ENCODE data around the gene CAPN11. TPM values are rescaled to one million over a fixed set of nuclear protein-coding genes. Genes with fewer than 3 reads are reported as not detected.

The CAPN11 gene
- total RNA-seq, 4 donors from 2014 or later: 0.22 to 1.7 TPM; not detected in 2

DNA sequence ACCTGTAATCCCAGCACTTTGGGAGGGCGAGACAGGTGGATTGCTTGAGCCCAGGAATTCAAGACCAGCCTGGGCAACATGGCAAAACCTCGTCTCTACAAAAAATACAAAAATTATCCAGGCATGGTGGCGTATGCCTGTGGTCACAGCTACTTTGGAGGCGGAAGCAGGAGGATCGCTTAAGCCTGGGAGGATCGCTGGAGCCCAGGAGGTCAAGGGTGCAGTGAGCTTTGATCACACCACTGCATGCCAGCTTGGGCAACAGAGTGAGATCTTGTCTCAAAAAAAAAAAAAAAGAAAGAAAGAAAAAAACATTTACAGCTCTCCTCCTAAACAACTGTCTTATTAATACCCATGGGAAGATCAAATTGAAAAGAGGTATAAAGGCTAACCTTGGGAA, 49.3 kb downstream of the CAPN11 start:
- peaks cover 0 to under 1% of the 10 kb centered on the region in 2 donors for H3K4me1 ChIP-seq
- no peaks in the 10 kb centered on the region for H3K36me3 ChIP-seq
- intact Hi-C loops (cut with DNase I): no loop called here
- DNase-seq: no peak
- no peak overlapping the region for H3K4me3 ChIP-seq (replicated peaks in 1 of 3)
- no peaks in the 10 kb centered on the region for H3K27me3 ChIP-seq
- no peaks in the 10 kb centered on the region for H3K9me3 ChIP-seq
- TF ChIP-seq, protein P1, sequence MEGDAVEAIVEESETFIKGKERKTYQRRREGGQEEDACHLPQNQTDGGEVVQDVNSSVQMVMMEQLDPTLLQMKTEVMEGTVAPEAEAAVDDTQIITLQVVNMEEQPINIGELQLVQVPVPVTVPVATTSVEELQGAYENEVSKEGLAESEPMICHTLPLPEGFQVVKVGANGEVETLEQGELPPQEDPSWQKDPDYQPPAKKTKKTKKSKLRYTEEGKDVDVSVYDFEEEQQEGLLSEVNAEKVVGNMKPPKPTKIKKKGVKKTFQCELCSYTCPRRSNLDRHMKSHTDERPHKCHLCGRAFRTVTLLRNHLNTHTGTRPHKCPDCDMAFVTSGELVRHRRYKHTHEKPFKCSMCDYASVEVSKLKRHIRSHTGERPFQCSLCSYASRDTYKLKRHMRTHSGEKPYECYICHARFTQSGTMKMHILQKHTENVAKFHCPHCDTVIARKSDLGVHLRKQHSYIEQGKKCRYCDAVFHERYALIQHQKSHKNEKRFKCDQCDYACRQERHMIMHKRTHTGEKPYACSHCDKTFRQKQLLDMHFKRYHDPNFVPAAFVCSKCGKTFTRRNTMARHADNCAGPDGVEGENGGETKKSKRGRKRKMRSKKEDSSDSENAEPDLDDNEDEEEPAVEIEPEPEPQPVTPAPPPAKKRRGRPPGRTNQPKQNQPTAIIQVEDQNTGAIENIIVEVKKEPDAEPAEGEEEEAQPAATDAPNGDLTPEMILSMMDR (IDR thresholded peaks at IDR 0.05): no peak
- TF ChIP-seq POLR2A (IDR thresholded peaks at IDR 0.05): no peak
- WGBS, 2 donors: 83 to 89% methylated on average over 6 of the region's 6 CpGs
- no peak overlapping the region for H3K27ac ChIP-seq

DNA sequence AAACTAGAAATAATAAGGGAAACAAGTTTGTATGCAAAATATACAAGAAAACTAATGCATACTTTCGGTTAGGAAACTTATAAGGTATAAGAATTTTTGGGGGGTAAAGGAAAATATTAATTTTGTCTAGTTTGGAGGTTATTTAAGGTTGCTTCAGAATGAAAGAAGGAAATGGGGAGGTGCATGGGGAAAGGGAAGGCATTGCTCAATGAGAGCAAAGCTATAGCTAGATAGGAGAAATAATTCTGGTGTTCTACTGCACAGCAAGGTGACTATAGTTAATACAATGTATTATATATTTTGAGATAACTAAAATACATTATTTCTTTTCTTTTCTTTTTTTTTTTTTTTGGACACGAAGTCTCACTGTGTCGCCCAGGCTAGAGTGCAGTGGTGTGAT, 52.7 kb downstream of the CAPN11 start:
- no peaks in the 10 kb centered on the region for H3K27me3 ChIP-seq
- 81 to 93% methylated on average over 3 of the region's 3 CpGs for WGBS, 2 donors
- intact Hi-C loops (cut with DNase I): no loop called here

DNA sequence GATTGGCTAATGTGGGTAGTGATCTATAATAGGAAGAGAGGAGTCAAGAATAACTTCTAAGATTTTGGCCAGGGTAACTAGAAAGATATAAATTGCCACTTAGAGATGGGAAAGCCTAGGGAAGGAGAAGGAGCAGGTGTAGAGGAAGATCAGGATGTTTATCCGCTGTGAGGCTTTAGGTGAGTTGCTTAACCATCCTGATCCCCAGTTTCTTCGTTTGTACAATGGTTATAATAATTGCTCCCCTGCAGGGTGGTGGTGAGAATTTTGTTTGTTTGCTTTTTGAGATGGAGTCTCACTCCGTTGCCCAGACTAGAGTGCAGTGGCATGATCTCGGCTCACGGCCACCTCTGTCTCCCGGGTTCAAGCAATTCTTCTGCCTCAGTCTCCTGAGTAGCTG, 55.7 kb downstream of the CAPN11 start:
- no peak overlapping the region for H3K27ac ChIP-seq
- DNase-seq: no peak
- H3K4me3 ChIP-seq (replicated peaks in 1 of 3): no peak overlapping the region
- TF ChIP-seq, protein P1 (IDR thresholded peaks at IDR 0.05): no peak
- TF ChIP-seq POLR2A (IDR thresholded peaks at IDR 0.05): no peak
- intact Hi-C loops (cut with DNase I): no loop called here
- no peaks in the 10 kb centered on the region for H3K27me3 ChIP-seq
- H3K9me3 ChIP-seq: no peaks in the 10 kb centered on the region
- H3K36me3 ChIP-seq: no peaks in the 10 kb centered on the region
- WGBS, 2 donors: 84 to 88% methylated on average over 6 of the region's 6 CpGs
- peaks cover 0 to 23% of the 10 kb centered on the region in 2 donors for H3K4me1 ChIP-seq

More for the DNA sequence above, 52.7 kb downstream of the CAPN11 start:
- Histone ChIP-seq H3K36me3 (no peaks in the 10 kb centered on the region), H3K27ac (no peak overlapping the region), H3K4me3 (replicated peaks in 1 of 3) (no peak overlapping the region), H3K9me3 (no peaks in the 10 kb centered on the region), H3K4me1 (no peaks in the 10 kb centered on the region)
- no peak for TF ChIP-seq POLR2A (IDR thresholded peaks at IDR 0.05)
- TF ChIP-seq, protein P1 (IDR thresholded peaks at IDR 0.05): no peak
- DNase-seq: no peak

DNA sequence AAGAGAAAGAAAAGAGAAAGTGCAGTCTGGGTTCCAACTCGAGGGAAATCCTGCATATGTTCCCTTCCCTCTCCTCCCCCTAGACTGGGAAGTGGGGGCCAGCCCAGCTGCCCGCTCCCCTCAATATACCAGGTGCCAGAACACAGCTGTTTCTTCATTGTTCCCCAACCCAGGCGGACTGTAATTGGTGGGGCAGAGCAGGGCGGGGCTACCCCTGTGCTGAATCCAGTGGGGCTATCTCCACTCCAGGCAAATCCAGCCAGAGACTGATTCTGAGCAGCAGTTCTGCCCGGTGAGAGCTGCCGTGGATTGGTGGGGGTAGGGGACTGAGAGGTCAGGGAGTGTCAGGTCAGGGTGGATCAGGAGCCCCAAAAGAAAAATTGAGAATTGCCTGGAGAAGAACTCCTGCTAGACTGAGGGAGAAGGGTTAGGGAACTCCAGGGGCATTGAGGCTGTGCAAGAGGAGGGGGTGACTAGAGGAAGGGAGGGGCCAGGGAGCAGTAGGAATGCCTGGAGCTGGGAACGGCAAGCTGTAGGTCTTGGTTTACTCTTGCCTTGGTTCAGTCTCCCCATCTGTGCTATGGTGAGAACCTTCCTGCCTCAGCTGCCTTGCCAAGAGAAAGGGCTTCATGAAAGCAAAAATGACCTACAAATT, 58.2 kb downstream of the CAPN11 start, which contains the start of gene MYMX:
Gene MYMX, plus strand, starts transcription at position 250 of the 655 bp plus-strand sequence. CDS start 546 bp downstream, outside the sequence.
- DNase-seq: no peak

More for the DNA sequence above, 58.2 kb downstream of the CAPN11 start, which contains the start of gene MYMX:
- no peaks in the 10 kb centered on the region for H3K36me3 ChIP-seq
- peak within 1 kb of the TSS in 2 of 3 donors; percentile 12 to 93 for H3K27ac ChIP-seq
- no peaks in the 10 kb centered on the region for H3K27me3 ChIP-seq
- intact Hi-C loops (cut with DNase I): no loop called here
- TF ChIP-seq POLR2A (IDR thresholded peaks at IDR 0.05): no peak
- TF ChIP-seq, protein P1 (IDR thresholded peaks at IDR 0.05): no peak
- H3K9me3 ChIP-seq: no peaks in the 10 kb centered on the region
- no peak within 1 kb of the TSS for H3K4me3 ChIP-seq (replicated peaks in 1 of 3)
- peaks cover 17 to 36% of the 10 kb centered on the region in 2 donors for H3K4me1 ChIP-seq
- WGBS, 2 donors: 44 to 48% methylated on average over 7 of the region's 7 CpGs

All from thyroid gland (tissue), 4 donors.